Limb (tissue), 2 donors: ENCODE data around the gene FAM107B.
"Not testable (repeated sequence)": the region's sequence is repeated elsewhere in the genome, so short reads cannot be mapped to it uniquely, and the experiment has no call there.

Source experiments
- DNase-seq, 2 donors: peaks; one replicate each; pipeline ENCODE4 v3.0.0-alpha.2; 2016; ENCODE audit errors: extremely low spot score in 2 of 2

The FAM107B gene

DNA sequence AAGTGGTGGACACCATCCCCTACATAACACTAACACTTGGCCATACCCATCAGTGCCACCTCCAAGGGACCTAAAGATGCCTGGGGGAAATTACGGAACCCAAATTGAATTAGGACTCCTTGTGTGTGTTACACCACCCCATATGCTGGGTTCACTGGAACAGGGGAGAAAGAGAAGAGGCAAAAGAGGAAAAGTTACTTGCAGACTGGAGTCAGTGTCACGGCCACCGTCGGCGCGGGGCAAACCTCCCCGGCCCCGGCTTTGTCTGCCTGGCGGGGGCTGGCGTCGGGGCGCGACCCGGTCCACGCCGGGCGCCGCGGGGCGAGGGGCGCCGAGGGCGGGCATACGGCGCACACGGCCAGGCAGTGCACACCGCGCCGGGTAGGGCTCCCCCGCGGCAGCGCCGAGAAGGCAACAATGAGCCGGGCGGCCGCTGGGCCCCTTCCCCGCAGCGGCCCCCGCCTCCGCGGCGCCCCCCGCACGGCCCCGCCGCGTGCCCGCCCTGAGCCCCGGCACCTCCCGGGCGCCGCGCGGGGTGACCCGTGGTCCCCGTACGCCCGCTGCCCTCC is 171.1 kb downstream of the FAM107B start:
- peak in 1 of 2 donors; percentile 60 for DNase-seq

DNA sequence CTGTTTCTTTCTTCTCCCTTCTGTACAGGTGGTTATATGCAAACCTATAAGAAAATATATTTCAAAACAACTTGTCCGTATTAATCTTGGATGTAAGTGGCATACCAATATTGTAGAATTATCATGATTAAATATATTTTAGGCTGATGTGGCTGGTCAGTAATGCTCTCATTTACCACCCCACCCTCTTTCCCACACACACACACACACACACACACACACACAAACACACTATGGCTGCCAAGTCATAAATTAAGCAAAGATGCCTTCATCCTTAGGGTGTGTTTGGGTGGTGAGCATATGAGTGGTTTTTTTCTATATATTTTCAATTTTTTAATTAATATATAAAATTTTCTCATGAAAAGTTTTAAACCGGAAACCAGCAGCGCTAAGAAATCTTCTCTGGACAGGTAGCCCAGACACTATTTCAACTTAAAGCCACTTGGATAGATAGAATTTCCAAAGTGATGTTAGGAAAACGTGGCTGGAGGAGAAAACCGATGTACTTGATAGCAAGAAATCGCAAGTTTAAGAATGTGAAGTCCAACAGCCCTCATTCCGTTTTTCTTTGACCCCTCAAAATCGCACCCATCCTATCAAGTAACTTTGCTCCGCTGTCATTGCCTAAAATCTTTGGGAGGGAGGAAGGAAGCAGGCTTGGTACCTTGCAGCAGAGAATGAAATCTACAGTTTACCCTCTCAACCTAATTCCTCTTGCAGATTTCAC is 171.7 kb downstream of the FAM107B start:
- no peak for DNase-seq

DNA sequence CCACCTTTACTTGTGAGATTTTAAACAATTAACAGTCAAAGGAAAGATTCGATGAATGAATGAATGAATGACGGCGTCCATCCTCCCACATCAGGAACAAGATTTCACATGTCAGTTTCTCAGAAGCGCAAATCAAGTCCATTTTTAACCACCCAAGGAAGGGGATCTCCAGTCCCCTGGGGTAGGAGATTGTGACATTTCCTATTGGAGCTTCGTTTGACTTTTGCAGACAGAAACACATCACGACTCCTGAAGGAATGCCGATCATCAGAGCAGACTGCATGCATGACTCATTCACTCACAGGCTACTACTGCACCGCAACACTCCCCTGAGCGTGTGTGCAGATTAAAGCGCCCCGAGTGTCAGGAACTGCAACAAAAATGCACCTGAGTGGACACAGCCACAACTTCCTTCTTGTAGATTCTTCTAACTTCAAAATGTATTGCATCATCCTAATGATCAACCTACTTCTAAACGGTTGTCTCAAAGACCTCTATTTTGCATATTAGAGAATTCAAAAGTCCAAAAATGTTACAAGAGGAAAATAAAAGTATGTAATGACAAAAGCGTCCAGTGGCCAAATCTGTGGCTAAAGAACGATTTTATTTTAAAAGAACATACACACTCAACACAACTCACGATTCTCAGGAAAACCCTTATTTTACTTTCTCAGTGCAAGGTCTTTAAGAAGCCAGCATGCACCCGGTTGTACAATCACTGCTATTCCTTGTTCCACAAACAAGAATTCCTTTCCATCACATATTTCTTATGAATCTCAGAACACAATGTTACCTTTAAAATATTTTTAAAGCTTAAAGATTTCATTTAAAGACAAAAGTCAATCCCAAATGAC is 172.6 kb downstream of the FAM107B start:
- DNase-seq = no peak

DNA sequence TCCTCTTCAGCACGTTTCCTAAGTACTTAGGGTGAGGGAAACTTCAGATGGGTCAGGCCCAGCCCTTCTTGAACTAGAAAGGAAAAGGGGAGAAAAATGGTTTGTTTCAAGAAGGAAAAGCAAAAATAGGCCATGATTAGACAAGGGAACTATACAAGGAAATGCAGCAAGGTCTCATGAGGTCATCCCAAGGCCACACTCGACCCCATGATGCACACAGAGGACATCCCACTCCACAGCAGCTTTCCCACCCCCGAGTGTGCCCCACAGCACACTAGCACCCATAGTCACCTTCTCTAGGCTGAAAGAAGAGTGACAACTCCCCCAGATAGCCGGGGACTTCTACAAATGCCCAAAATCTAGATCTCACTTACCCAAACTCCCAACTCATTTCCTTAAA is 173.4 kb downstream of the FAM107B start:
- no peak for DNase-seq

DNA sequence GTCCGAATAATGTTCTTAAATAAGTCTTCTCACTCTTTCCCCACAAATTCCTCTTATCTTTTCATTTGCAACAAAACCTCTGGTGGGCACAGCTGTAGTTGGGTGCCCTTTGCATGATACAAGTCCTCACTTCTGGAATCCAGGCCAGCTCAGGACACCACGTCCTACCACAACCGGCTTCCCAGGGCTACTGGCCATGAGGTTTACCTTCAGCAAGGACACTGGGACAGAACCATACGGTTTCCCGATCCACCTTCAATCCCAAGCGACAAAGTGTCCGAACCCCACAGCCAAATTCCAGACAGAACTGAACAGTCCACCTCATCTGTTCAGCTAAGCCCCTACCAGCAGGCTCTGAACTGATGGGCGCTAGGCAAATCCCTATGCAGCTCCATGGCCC is 174.6 kb downstream of the FAM107B start:
- no peak for DNase-seq

DNA sequence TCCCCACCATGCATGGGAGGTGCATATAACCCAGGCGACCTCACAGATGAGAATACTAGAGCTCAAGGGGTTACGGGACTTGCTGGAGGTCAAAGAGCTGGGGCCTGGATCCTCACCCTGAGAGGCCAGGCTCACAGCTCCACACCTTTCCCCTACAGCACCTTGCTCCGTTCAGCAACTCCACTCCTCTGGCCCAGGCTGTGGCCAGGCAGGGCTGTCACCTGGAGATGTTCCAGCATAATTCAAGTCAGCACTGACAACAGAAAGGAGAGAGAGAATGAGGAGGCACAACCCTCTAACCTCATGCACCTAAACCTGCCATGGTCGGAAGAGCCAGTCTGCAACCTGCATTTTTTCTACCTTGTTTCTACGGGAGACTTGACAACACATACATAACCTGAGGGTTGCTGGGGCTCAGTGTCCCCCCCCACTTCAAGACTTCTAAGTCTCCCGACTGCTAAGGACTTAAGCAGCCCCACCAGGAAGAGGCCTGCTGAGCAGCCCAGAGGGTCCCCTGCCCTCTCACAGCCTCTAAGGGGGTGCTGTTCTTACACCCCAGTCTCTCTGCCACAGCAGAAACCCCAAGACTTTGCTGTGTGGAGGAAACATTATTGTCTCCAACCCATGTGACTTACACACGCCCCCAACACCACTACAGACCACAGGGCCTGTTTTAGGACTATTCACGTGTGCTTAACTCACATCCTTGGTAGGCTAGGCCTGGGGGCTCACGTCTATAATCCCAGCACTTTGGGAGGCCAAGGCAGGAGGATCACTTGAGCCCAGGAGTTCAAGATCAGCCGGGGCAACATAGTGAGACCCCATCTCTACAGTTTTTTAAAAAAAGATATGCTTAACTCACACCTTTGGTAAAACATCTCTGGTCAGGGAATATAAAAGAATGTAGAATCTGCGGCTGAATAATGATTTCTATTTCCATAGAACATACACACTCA is 175.6 kb downstream of the FAM107B start:
- DNase-seq = no peak

DNA sequence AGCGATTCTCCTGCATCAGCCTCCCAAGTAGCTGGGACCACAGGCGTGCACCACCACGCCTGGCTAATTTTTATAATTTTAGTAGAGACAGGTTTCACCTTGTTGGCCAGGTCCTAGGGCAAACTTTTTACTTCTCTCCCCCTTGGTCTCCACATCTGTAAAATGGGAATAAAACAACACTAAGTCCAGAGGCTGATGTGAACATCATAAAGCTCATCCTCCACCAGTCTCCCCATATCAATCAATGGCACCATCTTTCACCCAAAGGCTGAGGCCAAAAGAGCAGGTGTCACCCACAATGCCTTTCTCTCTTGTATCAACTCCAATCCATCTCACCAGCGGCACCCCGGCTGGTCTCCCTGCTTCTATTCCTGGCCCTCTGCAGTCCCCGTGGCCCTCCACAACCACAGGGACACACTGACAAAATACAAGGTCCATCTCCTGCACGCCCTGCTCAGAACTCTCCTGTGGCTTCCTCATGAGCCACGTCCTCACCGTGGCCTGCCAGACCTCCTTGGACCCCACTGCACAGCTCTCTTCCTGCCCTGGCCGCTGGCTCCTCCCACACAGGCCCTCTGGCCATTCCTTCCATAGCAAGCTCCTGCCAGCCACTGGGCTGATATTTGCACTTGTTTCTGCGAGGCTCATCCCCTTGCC is 179.0 kb downstream of the FAM107B start:
- DNase-seq = no peak

DNA sequence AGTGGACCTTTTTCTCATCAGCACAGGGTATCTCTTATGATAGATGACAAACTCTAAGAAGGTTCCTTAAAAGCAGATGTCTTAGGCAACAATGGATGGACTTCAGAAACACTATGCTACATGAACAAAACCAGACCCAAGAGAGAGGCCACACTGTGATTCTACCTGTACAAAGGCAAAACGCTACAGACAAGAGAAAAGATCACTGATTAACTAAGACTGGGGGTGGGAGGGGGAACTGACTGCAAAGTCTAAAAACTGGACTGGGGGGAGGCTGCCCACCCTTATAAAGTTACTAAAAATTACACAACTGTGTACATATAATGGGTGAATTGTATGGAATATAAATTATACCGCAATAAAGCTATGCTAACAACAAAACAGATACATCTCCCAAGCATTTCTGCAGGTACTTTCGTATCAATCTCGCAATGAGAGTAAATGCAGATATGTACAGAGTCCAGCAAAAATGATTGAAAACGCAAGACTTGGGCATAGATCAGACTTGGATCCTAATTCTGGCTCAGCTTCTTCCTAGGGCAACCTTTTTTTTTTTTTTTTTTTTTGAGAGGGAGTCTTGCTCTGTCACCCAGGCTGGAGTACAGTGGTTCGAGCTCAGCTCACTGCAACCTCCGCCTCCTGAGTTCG is 179.7 kb downstream of the FAM107B start:
- DNase-seq = no peak

DNA sequence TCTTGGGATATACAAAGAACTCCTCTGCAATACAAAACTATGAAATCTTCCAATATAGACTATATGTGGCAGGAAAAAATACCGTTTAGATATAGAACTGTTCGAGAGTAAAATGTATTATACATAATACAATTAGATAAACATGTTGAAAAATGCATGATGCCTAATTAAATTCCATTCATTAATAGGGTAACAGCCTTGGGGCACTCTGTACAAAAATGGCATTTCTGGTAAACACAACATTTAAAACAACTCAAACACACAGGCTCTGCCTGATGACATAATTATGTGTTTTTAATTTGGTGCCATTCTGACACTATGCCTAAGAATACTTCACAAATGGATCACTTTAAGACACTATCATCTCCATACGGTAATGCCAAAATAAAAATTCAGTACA is 180.9 kb downstream of the FAM107B start:
- DNase-seq = no peak

DNA sequence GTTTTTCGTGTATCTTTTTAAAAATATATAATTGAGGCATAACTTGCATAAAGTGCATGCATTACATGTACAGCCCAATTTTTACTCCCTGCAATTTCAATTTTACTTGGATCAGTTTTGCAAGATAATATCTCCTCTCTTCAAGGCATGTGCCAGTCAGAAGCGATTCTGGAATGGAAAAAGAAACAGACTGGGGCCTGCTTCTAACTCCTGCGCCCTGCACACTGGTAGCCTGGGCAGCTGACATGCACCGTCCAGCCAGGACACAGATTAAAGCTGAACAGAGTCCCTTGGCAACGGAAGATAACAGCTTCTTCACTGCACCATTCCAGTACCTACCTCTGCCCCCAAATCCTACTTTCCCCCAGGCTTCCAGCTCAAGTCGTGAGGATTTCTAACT is 182.1 kb downstream of the FAM107B start:
- DNase-seq = no peak

DNA sequence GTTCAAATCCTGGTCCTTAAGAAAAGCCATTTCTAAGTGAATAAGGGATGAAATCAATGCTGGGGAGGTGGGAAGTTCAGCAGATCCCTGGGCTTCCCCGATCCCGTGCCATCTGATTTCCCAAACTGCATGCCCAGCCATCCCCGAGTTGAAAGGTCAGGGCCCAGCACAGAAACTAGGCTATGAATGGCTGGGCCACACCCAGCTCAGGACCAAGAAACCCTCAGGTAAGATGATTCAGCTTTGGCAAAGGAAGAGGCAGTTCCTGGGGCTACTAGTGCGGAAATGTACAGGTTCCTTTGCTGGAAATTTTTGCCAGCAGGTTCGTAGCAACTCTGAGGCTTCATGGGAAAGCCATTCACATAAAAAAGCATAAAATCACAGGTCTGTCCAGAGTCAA is 182.7 kb downstream of the FAM107B start:
- DNase-seq = no peak

DNA sequence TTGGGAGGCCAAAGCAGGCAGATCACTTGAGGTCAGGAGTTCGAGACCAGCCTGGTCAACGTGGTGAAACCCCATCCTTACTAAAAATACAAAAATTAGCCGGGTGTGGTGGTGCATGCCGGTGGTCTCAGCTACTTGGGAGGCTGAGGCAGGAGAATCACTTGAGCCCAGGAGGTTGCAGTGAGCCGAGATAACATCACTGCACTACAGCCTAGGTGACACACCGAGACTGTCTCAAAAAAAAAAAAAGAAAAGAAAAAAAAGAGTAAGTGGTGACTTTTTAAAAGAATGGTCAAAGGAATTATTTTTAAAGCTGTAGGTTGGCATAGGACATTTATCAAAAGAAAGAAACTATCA is 185.8 kb downstream of the FAM107B start:
- DNase-seq = not testable (repeated sequence)

DNA sequence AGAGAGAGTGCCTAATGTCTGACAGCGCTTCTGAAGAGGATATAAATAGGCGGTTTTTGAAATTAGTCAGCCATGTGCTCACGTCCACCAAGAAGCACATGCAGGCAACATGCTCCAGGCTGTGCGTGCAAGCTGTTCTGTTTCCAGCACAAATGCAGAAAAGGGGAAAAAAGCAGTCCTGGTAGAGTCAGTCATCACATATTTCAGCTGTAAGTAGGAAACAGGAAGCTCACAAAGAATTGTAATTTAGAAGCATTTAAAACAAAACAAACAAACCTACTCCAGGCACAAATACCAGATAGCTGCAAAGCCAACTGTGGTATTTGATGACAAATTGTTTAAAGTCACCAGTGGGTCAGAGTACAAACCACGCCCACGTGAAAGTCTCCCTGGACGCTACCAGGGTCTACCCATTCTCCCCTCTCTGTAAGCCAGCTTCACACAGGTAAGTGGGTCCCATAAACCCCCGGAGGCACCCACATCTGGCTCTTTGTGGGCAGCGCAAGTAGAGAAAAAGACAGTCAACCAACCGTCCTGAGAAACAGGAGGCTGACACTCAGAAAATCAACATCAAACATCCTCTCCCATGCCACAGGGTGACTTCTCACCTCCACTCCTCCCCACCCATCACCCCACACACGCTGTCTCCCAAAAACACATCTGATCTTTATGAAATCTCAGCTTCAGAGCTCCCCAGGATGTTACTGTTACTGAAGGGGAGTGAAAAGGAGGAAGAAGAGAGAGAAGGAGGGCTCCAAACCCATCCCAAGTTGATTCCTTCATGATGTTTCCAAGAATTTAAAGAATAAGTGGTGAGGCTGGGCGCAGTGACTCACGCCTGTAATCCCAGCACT is 186.4 kb downstream of the FAM107B start:
- no peak for DNase-seq

DNA sequence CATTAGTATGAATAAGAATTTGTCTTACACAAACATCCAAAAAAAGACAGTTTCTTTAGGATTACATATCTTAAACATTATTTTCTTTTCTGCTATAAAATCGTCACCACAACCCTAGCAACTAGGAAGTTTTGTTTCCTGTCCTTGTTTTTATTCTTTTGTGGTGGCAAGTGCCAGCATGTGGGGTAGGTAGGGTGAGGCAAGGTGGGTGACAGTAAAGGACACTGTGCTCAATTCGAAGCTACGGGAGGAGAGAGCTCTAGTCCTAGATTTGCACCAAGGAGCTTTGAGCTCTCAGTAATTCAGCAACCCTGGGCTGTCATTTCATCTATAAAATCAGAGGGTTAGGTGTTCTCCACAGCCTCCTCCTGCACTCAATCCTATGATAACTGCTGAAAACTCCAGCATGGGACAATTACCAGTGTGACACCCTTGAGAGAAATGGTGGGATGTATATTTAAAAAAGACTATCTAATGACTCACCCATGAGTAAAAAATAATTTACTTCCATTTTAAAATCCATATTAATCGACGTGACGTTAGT is 187.1 kb downstream of the FAM107B start:
- no peak for DNase-seq

DNA sequence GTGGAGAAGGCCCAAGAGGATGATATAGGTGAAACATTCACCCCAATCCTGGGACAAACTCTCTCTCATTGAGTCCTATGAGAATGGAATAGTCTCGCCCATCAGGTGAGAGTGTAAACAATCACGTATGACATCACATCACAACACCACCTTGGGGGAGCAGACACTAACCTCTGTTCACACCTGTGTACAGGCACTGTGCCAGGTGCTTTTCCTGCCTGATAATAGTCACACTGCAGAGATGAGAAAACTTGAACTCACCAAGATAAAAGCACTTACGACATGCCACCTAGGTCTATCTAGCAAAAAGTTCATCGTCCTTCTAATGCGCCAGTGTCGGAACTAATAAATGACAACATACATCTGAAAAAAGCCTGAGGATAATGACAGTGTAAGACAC is 187.8 kb downstream of the FAM107B start:
- no peak for DNase-seq

DNA sequence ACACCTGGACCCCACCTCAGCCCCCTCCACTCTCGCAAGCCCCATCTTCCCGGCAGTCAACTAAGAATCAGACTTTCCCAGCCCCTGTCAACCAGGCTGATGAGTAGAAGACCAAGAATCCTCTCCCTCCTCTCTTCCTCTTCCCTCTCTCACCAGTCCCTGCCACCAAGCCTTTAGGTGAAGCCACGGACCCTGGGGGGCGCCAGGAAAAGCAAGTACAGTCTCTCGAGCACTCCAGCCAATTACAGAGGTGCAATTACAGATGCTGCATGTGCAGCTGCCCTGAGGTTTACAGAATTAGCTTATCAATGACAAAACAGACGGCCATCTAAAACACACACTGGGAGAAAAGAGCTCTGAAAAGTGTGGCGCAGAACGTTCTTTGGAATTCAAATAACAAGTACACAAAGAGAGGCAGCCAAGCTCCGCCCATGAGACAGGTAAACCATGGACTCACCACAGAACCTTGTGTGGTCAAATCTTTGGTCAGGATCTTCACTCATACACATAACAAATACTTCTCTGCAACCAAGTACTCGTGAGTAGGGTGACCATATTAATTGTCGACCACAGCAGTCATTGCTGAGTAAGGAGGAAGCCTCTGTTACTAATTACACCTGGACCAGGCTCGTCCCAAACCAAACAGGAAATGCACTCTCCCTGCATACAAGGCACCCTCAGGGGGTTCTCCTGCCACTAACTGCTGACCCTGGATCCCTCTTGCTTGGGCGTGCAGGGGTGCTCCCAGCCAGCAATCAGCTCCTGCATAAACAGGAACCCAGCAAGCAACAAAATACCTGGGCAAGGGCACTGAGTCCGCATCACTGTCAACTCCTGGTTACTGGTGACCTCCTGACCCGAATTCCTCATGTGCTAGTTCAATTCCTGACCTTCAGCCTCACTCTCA is 189.2 kb downstream of the FAM107B start:
- no peak for DNase-seq

DNA sequence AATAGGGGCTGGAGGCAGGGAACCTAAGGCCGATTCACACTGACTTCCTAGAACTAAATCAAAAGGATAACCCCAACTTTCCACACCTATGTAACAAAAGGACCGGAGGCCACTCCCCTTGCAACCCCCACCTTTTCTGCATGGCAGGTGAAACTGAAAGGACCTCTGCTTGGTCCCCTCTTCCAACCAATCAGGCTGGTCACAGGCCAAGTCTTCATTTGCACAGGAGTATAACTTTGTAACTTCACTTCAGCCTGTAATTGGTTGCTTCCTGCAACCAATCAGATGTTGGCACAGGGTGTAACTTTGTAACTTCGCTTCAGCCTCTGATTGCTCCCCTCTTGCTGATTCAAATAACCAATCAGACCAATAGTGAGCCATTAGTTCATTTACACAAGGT is 190.0 kb downstream of the FAM107B start:
- DNase-seq = no peak

DNA sequence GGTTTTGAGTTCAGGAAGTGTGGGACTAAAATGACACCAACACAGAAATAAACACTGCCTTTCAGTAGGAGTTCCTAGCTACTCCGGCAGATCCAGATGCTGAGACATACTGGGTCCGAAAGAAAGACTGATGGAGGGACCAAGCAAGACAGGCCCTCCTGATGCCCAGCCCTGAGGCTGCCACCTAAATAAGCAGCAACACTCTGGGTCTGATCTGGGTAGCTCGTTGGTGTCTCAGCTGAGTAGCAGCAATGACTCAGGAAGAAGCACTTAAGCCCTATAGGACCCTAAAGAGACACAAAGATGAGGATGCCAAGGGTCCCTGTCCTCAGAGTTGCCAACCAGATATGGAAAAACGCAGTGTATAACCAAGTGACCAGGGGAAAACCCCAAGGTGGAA is 190.7 kb downstream of the FAM107B start:
- DNase-seq = no peak
